Activated T-cell treated with anti-CD3 and anti-CD28 coated beads for 4 hours (primary cell): ENCODE measurements around the gene KRT12.

ENCODE experiments used
- DNase-seq: peaks from one replicate; pipeline ENCODE4 v3.0.0-alpha.2; 2020

Gene KRT12

DNA sequence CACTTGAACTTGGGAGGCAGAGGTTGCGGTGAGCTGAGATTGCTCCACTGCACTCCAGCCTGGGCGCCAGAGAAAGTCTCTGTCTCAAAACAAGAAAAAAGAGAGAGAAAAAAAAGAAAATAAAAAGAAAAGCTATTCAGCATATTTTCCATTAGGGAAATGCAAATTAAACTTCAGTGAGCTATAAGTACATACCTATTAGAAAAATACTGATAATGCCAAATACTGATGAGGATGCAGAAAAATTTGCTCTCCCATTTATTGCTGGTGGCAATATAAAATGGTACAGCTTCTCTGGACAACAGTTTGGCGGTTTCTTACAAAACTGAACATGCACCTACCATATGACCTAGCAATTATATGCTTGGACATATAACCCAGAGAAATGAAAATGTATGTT is 54.4 kb downstream of the KRT12 start:
- no peak for DNase-seq
